Erythroblast (primary cell): Measurements from ENCODE around the gene KANSL1.

Experiments used
- GATA1 ChIP-seq: IDR thresholded peaks from 2 replicates; pipeline ENCODE4 v1.6.1; 2011; ENCODE audit warnings: low read depth, mild to moderate bottlenecking, control low read depth, low read length, moderate library complexity
- POLR2A ChIP-seq: IDR thresholded peaks from 2 replicates; pipeline ENCODE4 v1.6.1; 2011; ENCODE audit warnings: mild to moderate bottlenecking, low read length

- TF ChIP-seq POLR2A: no peak
- no peak for TF ChIP-seq GATA1
These were observed 199.1 kb downstream of the KANSL1 start for GRCh38 chr17:45993962-45994627.
